HG02943 (cell line): ENCODE data around the gene PDE9A.
"Not testable (repeated sequence)": the region's sequence is repeated elsewhere in the genome, so short reads cannot be mapped to it uniquely, and the experiment has no call there.

Source experiments
- ATAC-seq: cut with Tn5 transposase; IDR thresholded peaks from one replicate; pipeline ENCODE4 v1.9.1; 2021; ENCODE audit warnings: mild to moderate bottlenecking, low read depth, moderate library complexity; ENCODE audit not compliant: unreplicated experiment

The PDE9A gene

GRCh38 chr21:42704861-42705260 lies 51.4 kb downstream of the PDE9A start:
- no peak for ATAC-seq

GRCh38 chr21:42705346-42705745 lies 51.9 kb downstream of the PDE9A start:
- no peak for ATAC-seq

GRCh38 chr21:42705746-42706374 lies 52.4 kb downstream of the PDE9A start:
- ATAC-seq: no peak

- ATAC-seq: no peak
These were observed 53.3 kb downstream of the PDE9A start for GRCh38 chr21:42706765-42707164.

- ATAC-seq: no peak
These were observed 53.9 kb downstream of the PDE9A start for GRCh38 chr21:42707207-42707830.

- no peak for ATAC-seq
These were observed 54.7 kb downstream of the PDE9A start for GRCh38 chr21:42708107-42708506.

- not testable (repeated sequence) for ATAC-seq
These were observed 55.5 kb downstream of the PDE9A start for GRCh38 chr21:42708916-42709315.

GRCh38 chr21:42711667-42712066 lies 58.2 kb downstream of the PDE9A start:
- ATAC-seq: no peak

- ATAC-seq: not testable (repeated sequence)
These were observed 62.0 kb downstream of the PDE9A start for GRCh38 chr21:42715427-42715826.

GRCh38 chr21:42716074-42716473 lies 62.7 kb downstream of the PDE9A start:
- no peak for ATAC-seq

- ATAC-seq: not testable (repeated sequence)
These were observed 67.1 kb downstream of the PDE9A start for GRCh38 chr21:42720484-42720883.

- ATAC-seq: no peak
These were observed 68.0 kb downstream of the PDE9A start for GRCh38 chr21:42721341-42721824.

GRCh38 chr21:42722153-42722552 lies 68.7 kb downstream of the PDE9A start:
- no peak for ATAC-seq

- no peak for ATAC-seq
These were observed 69.5 kb downstream of the PDE9A start for GRCh38 chr21:42722808-42723473.

- ATAC-seq: no peak
These were observed 71.0 kb downstream of the PDE9A start for GRCh38 chr21:42724226-42724920.

- ATAC-seq: no peak
These were observed 72.1 kb downstream of the PDE9A start for GRCh38 chr21:42725416-42725930.

- ATAC-seq: no peak
These were observed 78.0 kb downstream of the PDE9A start for GRCh38 chr21:42731264-42732032.

GRCh38 chr21:42732033-42732410 lies 78.6 kb downstream of the PDE9A start:
- ATAC-seq: no peak

GRCh38 chr21:42733037-42733627 lies 79.7 kb downstream of the PDE9A start:
- no peak for ATAC-seq

GRCh38 chr21:42733874-42734273 lies 80.5 kb downstream of the PDE9A start:
- ATAC-seq: no peak
